ENCODE data around the gene TMEM106C.

Gene TMEM106C, protein sequence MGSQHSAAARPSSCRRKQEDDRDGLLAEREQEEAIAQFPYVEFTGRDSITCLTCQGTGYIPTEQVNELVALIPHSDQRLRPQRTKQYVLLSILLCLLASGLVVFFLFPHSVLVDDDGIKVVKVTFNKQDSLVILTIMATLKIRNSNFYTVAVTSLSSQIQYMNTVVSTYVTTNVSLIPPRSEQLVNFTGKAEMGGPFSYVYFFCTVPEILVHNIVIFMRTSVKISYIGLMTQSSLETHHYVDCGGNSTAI

GRCh38 chr12:47963340-47964040, at the start of gene TMEM106C:
TSS of gene TMEM106C (plus strand) at chr12:47963596. CDS start at chr12:47964237, 641 bp downstream.
- in situ Hi-C loops (cut with HindIII; ENCODE audit: low sequenced_read_pairs): no loop called here

DNA sequence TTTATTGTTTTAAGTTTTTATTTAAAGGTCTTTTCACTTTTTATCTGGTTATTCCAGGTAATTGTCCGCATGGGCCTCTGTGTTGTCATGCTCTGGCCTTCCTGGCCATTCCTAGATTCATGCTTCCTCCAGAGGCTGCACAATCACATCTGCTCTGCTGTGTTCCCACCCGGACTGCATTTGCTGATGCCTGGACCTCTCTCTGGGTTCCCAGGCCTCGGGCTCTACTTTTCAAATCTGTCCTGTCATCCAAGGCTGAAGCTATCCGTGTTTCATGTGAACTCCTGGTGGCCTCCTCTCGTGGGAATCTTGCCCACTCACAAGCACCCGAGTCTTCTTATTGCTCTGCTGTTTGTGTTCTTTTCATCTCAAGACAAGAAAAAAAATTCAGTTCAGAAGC, 42.5 kb upstream of the TMEM106C start:
- in situ Hi-C loops (cut with HindIII; ENCODE audit: low sequenced_read_pairs): no loop called here

GRCh38 chr12:47921907-47922306, 41.5 kb upstream of the TMEM106C start:
- in situ Hi-C loops (cut with HindIII; ENCODE audit: low sequenced_read_pairs): no loop called here

- in situ Hi-C loops (cut with HindIII; ENCODE audit: low sequenced_read_pairs): no loop called here
These were observed 36.0 kb upstream of the TMEM106C start for GRCh38 chr12:47927346-47927745.

GRCh38 chr12:47930634-47931033, 32.8 kb upstream of the TMEM106C start:
- in situ Hi-C loops (cut with HindIII; ENCODE audit: low sequenced_read_pairs): loop anchor here (5.0 to 10.0 kb wide), 2 partner anchors 37 to 86 kb away; no protein-coding TSS in a partner anchor

- in situ Hi-C loops (cut with HindIII; ENCODE audit: low sequenced_read_pairs): loop anchor here (5.0 to 10.0 kb wide), 2 partner anchors 36 to 86 kb away; no protein-coding TSS in a partner anchor
These were observed 32.2 kb upstream of the TMEM106C start for GRCh38 chr12:47931187-47931586.

GRCh38 chr12:47935184-47935583, 28.2 kb upstream of the TMEM106C start:
- in situ Hi-C loops (cut with HindIII; ENCODE audit: low sequenced_read_pairs): loop anchor here (10.0 kb wide), 1 partner anchor 90 kb away; no protein-coding TSS in a partner anchor

DNA sequence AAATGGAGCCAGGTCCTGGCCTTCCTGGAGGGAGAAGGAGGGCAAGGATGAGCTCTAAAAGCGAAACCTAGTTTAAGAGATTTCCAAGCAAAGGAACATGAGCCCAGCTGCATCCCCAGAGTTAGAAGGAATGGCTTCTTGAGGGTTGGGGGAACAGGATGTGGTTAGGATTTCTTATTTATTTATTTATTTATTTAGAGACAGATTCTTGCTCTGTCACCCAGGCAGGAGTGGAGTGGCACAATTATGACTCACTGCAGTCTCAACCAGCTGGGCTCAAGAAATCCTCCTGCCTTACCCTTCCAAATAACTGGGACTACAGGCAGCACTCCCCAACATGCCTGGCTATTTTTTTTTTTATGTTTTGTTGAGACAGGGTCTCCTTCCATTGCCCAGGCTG, 25.3 kb upstream of the TMEM106C start:
- in situ Hi-C loops (cut with HindIII; ENCODE audit: low sequenced_read_pairs): loop anchor here (10.0 kb wide), 1 partner anchor 93 kb away; no protein-coding TSS in a partner anchor

DNA sequence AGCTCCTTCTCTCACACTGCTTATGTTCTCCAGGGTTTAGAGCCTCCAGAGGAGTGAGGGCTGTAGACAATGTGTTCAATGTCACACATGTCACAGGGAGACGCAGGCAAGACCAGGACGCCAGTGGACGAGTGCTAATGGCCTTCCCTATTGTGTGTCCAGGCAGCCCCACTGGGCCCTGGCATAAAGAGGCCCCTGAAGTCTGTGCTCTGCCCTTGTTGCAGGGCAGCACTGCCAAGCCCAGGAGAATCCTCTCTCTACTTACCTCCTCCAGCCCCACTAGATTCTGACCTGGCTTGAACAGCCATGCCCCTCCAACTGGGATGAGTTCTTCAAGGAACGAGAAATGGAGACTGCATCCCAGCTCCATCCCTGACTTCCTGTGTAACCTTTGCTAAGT, 24.8 kb upstream of the TMEM106C start:
- in situ Hi-C loops (cut with HindIII; ENCODE audit: low sequenced_read_pairs): loop anchor here (10.0 kb wide), 1 partner anchor 94 kb away; no protein-coding TSS in a partner anchor

- in situ Hi-C loops (cut with HindIII; ENCODE audit: low sequenced_read_pairs): loop anchor here (10.0 kb wide), 1 partner anchor 94 kb away; no protein-coding TSS in a partner anchor
These were observed 24.3 kb upstream of the TMEM106C start for GRCh38 chr12:47939009-47939601.

DNA sequence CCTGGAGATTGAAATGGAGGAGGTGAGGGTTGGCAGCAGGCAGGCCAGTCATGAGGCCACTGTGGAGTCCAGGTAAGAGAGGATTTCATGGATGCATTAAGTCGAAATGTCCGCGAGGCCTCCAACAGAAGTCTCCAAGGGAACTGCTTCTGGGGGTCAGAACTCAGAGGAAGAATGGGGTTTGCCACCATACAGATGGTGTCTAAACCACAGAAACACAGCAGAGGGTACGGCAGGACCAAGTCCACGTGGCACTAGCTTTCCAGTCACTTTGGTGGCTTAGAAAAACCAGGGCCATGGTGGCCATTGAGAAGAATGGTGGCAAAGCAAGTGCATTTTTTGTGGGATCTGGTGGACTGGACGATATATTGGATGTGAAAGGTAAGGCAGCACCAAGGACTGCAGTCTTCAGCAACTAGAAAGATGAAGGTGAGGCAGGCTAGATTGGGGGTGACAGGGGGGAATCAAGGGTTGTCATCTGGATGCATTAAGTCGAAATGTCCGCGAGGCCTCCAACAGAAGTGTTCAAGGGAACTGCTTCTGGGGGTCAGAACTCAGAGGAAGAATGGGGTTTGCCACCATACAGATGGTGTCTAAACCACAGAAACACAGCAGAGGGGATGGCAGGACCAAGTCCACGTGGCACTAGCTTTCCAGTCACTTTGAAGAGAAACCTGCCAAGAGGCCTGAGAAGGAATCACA, 22.5 kb upstream of the TMEM106C start:
- in situ Hi-C loops (cut with HindIII; ENCODE audit: low sequenced_read_pairs): no loop called here

- in situ Hi-C loops (cut with HindIII; ENCODE audit: low sequenced_read_pairs): no loop called here
These were observed 22.0 kb upstream of the TMEM106C start for GRCh38 chr12:47941475-47941780.

GRCh38 chr12:47941871-47942613, 21.4 kb upstream of the TMEM106C start:
- in situ Hi-C loops (cut with HindIII; ENCODE audit: low sequenced_read_pairs): no loop called here

DNA sequence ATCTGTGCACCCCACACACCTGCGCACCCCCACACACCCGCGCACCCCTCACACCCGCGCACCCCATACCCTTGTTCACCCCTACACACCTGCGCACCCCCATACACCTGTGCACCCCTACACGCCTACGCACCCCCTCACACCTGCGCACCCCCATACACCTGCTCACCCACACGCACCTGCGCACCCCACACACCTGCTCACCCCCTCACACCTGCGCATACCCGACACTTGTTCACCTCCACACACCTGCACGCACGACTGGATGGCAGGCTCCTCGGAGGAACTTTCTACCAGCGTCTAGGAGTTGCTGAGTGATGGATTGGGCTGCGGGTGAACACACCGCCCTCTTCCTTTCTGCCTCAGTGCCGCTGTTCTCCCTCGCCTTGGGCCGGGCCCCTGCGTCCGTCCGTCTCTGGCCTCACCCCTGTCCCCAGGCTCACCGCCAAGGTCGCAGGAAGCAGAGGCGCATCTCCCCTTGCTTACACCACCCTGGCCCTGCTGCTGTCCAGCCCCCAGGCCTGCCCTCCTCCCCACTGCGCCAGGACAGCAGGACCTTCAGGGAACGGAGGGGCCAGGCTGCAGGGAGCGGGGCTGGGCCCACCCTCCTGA, 20.7 kb upstream of the TMEM106C start:
- in situ Hi-C loops (cut with HindIII; ENCODE audit: low sequenced_read_pairs): no loop called here

GRCh38 chr12:47943623-47944340, 19.6 kb upstream of the TMEM106C start:
- in situ Hi-C loops (cut with HindIII; ENCODE audit: low sequenced_read_pairs): no loop called here

DNA sequence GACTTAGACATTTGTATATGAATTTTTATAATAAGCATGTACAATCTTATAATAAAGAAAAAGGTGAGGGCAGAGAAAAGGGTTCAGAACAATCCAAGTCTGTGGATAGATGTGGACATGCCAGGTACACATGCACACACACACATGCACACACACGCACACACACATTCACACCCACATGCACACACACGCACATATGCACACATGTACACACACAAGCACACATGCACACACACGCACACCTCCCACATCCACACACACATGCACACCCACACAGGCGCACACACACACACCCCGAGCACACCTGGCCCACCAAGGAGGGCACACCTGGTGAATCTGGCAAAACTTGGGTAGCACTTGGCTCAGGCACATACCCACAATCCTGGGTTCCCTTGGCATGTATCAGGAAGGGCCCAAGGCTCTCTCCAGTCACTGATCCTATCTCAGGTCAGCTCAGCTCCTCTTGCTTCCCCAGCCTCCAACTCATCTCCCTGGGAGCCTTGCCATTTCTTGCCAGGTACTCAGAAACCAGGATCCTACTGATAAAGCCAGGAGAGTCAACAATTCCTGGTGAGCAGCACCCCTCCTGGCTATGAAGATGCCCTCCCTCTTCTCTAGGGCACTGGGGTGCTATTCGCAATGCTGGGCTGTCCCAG, 18.6 kb upstream of the TMEM106C start:
- in situ Hi-C loops (cut with HindIII; ENCODE audit: low sequenced_read_pairs): no loop called here

DNA sequence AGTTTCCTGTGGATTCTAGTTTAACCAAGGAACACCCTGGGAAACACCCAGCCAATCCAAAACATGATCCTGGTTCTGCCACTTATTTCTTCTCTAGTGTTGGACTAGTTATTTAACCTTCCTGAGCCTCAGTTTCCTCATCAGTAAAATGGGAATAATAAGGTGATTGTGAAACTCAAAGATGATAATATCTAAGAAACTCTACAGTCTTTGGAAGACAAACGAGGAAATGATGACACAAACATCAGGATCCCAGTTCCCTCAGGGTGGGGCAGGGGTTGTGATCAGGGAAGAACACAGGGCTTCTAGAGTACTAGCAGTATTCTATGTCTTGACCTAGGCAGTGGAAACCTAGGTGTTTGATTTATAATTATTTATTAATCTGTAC, 18.1 kb upstream of the TMEM106C start:
- in situ Hi-C loops (cut with HindIII; ENCODE audit: low sequenced_read_pairs): no loop called here

DNA sequence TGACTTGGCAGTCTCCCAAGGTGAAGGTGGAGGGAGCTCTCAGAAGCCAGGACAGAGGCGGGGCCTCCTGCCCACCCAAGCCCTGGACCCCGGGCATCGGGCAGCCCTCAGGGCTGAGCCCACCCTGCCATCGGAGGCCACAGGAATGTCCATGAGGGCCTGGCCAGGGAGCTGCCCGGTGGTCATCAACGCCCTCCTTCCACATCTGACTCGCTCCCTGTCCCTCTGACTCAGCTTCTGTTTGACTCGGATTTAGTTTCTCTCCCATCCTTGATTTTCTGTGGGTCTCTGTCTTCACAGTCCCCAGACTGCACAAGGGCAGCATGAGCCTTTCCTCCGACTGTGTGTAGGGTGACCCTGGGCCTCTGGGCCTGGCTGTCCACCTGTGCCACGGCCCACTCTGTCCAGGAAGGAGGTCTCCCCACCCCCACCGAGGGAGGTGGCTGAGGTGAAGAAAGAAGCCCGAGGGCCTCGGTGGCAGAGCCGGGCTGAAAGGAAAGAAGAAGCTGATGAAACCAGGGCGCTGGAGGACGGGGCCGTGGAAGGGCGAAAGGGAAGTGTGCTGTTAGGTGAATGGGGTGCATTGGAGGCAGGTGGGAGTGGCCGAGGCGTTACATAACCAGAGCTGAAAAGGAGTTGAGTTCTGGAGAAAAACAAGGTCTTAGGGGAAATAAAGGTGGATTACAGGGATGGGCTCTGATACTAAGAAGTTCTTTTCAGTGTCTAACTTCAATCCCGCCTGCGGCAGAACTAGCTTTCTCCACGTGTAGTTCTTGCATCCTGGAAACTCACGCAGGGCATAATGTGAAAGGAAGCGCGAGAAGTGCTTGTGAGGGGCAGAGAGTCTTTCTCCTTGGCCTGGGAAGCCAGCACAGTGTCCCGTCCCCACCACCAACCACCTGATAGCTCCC, 16.7 kb upstream of the TMEM106C start:
- in situ Hi-C loops (cut with HindIII; ENCODE audit: low sequenced_read_pairs): no loop called here

All from endothelial cell of hepatic sinusoid (primary cell).